ENCODE results near the gene VSX2.

The VSX2 gene

GRCh38 chr14:74249433-74250375 is 10.5 kb downstream of the VSX2 start:
- TF ChIP-seq TAF1 (IDR thresholded peaks at IDR 0.05; ENCODE audit: borderline replicate concordance, insufficient read depth, low read length) (no peak), REST (IDR thresholded peaks at IDR 0.05; ENCODE audit: insufficient read depth in 1 of 2, low read depth in 2 of 2, low read length in 2 of 2) (no peak), POLR2AphosphoS5 (IDR thresholded peaks at IDR 0.05; ENCODE audit: low read depth, low read length) (no peak), FOXP2 (optimal IDR thresholded peaks at IDR 0.05; ENCODE audit: borderline replicate concordance, extremely low read depth, extremely low read length, insufficient read depth) (no peak), SIN3A (IDR thresholded peaks at IDR 0.05; ENCODE audit: borderline replicate concordance, insufficient read depth, low read length) (no peak)

- TF ChIP-seq POLR2AphosphoS5 (IDR thresholded peaks at IDR 0.05; ENCODE audit: low read depth, low read length) (no peak), SIN3A (IDR thresholded peaks at IDR 0.05; ENCODE audit: borderline replicate concordance, insufficient read depth, low read length) (no peak), TAF1 (IDR thresholded peaks at IDR 0.05; ENCODE audit: borderline replicate concordance, insufficient read depth, low read length) (no peak), REST (IDR thresholded peaks at IDR 0.05; ENCODE audit: insufficient read depth in 1 of 2, low read depth in 2 of 2, low read length in 2 of 2) (no peak), FOXP2 (optimal IDR thresholded peaks at IDR 0.05; ENCODE audit: borderline replicate concordance, extremely low read depth, extremely low read length, insufficient read depth) (no peak)
Measured at GRCh38 chr14:74255281-74255680, 16.0 kb downstream of the VSX2 start.

- TF ChIP-seq SIN3A (IDR thresholded peaks at IDR 0.05; ENCODE audit: borderline replicate concordance, insufficient read depth, low read length) (no peak), FOXP2 (optimal IDR thresholded peaks at IDR 0.05; ENCODE audit: borderline replicate concordance, extremely low read depth, extremely low read length, insufficient read depth) (peak; percentile 12)
Measured at GRCh38 chr14:74257078-74257940, 18.1 kb downstream of the VSX2 start.

DNA sequence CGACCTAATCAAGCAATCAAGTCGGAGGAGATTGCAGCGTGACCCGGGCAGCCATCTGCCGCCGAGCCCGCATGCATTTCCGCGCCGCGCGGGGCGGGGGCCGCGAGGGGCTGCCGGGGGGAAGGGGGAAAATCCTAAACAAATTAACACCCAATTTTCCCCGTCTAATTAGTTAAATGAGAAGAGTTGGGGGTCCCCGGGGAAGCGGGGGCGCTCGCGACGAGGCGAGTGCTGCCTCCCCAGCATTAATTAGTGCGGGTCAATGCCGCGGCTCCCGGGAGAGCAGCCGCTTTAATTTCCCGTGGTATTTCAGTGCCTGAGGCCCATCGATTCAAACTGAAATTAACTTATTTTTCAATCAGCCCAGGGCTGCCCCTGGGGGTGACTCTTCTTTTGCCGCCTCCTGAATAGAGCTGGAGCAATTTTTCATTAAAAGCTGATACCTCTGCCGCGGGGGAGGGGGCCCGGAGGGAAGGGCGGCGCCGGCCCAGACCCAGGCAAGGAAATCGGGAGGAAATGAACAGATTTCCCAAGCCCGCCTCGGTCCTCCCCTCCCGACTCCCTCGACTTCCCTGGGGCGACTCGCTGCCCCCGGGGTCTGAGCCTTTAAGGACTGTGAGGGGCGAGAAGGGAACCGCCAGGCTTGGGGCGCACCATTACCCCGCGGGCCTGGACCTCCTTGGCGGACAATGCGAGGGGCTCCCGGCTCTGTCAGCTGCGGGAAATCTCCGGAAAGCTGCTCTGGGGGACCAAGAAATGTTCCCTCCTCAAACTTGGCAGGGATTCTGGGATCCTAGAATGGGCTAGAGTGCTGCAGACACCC is 18.9 kb downstream of the VSX2 start:
- TF ChIP-seq FOXP2 (optimal IDR thresholded peaks at IDR 0.05; ENCODE audit: borderline replicate concordance, extremely low read depth, extremely low read length, insufficient read depth) (no peak), POLR2AphosphoS5 (IDR thresholded peaks at IDR 0.05; ENCODE audit: low read depth, low read length) (no peak), REST (IDR thresholded peaks at IDR 0.05; ENCODE audit: insufficient read depth in 1 of 2, low read depth in 2 of 2, low read length in 2 of 2) (no peak), TAF1 (IDR thresholded peaks at IDR 0.05; ENCODE audit: borderline replicate concordance, insufficient read depth, low read length) (no peak), SIN3A (IDR thresholded peaks at IDR 0.05; ENCODE audit: borderline replicate concordance, insufficient read depth, low read length) (no peak)

DNA sequence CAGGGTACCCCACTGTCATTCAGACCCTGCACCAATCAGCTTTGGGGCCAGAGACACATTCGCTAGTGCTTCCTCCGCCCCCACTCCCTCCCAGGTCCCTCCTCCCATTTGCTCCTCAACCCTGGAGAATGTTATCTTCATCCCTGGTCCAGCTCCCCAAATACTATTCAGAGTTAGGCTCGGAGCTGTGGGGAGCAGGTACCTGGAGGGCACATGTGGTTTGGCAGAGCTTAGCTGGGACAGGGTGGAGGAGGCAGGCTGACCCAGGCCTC is 19.5 kb downstream of the VSX2 start:
- TF ChIP-seq SIN3A (IDR thresholded peaks at IDR 0.05; ENCODE audit: borderline replicate concordance, insufficient read depth, low read length), result no peak
- no peak for TF ChIP-seq FOXP2 (optimal IDR thresholded peaks at IDR 0.05; ENCODE audit: borderline replicate concordance, extremely low read depth, extremely low read length, insufficient read depth)
- TF ChIP-seq REST (IDR thresholded peaks at IDR 0.05; ENCODE audit: insufficient read depth in 1 of 2, low read depth in 2 of 2, low read length in 2 of 2), result no peak
- TF ChIP-seq TAF1 (IDR thresholded peaks at IDR 0.05; ENCODE audit: borderline replicate concordance, insufficient read depth, low read length), result no peak
- TF ChIP-seq POLR2AphosphoS5 (IDR thresholded peaks at IDR 0.05; ENCODE audit: low read depth, low read length), result no peak

Measured in PFSK-1 (cell line).